GM11168 (cell line): ENCODE measurements around the gene CDK18.

Experiments
- in situ Hi-C: fragments of 300-500 bp; cut with MboI; formaldehyde crosslinking; loops from one replicate; pipeline ENCODE4 v1.12.0; 2022; ENCODE audit warnings: low sequenced_read_pairs; ENCODE audit not compliant: unreplicated experiment

CDK18 gene

DNA sequence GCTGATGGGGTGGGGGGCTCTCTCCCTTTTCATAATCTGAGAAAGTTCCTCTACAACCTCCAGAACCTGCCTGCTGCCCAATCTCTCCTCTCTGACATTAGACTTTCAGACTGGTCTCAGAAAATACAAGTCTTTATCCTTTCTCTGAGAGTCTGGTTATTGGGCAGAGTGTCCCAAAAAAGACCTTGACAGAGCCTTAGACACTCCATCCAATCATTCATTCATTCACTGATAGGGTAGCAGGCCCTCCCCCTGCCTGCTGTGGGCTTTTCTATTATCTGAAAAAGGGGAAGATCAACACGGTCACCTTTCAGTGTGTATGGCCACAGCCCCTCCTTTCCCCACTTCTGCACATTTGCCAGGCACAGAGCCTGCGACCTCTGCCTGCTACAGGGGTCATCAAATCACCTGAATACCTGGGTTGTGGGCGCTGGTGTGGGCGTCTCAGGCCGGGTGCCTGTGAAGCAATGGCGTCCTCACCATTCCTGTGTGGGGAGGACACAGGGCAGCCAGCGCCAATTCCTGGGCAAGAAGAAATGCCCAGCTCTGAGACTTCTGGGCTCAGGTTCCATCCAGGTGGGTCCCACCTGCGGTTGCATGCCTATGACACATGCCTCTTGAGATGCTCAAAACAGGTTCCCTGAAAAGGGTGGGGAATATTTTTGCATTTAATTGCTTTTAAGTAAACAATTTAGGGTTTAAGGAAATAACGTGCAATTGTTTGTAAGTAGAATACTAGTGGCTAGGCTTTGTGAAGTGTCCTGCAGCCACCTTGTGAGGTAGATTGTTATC lies 74.5 kb downstream of the CDK18 start:
- in situ Hi-C loops: no loop called here

DNA sequence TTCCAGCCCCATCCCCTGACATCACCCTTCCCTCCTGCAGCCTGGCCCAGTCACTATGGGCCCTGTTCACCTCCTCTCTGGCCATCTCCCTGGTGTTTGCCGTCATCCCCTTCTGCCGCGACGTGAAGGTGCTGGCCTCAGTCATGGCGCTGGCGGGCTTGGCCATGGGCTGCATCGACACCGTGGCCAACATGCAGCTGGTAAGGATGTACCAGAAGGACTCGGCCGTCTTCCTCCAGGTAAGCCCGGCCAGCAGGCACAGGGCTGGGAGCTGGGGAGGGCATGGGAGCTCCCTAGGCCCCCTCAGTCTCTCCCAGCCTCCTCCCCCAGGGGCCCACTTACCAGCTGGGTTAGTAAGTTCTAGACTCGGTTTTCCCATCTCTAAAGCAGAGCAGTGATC lies 75.2 kb downstream of the CDK18 start:
- in situ Hi-C loops: loop anchor here (5.0 kb wide), 1 partner anchor 58 kb away; no protein-coding TSS in a partner anchor

- in situ Hi-C loops: loop anchor here (5.0 kb wide), 1 partner anchor 57 kb away; no protein-coding TSS in a partner anchor
These were observed 75.9 kb downstream of the CDK18 start for GRCh38 chr1:205580140-205580922.

DNA sequence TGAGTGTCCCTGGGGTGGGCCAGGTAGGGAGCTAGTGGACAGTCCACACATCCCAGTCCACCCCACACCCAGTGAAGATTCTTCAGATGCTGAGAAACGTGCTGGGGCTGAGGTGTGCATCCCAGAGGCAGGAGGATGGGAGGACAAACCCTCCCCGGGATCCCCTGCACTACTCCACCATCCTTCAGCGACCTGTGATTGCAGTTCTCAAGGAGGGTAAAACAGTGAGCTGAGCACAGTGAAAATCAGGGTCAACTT lies 76.4 kb downstream of the CDK18 start:
- in situ Hi-C loops: loop anchor here (5.0 kb wide), 1 partner anchor 56 kb away; no protein-coding TSS in a partner anchor

DNA sequence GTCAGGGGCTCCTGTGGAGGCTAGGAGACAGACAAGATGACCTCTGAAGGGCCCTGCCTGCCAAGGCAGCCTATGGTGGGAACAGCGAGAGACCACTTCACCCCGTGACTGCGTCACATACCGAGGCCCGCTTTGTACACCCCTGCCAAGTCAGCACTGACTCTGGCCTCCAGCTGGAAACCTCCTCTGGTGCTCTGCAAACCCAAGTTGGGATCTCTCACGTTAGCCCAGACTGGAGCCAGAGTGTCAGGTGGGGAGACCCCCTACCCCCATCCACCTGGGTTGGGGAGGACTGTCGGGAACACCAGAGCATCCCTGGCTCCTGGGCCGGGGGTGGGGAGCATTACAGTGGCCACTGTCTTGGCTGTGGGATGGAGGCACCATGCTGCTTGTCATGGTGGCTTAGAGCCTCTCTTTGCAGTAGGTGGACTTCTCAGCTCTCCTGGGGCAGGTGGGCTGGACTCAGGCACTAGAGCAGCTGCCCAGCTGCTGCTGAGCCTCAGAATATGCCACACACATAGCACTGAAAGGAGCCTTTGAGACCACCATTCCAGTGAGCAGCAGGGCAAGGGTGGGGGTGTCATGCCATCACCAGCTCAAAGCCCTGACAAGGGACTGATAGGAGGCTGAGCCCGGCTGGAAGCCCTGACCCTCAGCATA lies 77.0 kb downstream of the CDK18 start:
- in situ Hi-C loops: loop anchor here (5.0 kb wide), 1 partner anchor 56 kb away; no protein-coding TSS in a partner anchor

- in situ Hi-C loops: loop anchor here (5.0 kb wide), 1 partner anchor 55 kb away; no protein-coding TSS in a partner anchor
These were observed 77.6 kb downstream of the CDK18 start for GRCh38 chr1:205582046-205582445.
